Measurements from ENCODE around the gene ANKRD13A. TPM values are rescaled to one million over a fixed set of nuclear protein-coding genes. Genes with fewer than 3 reads are reported as not detected.
A peak's percentile ranks its signal among the peaks of the same experiment; 100 is the strongest.

ANKRD13A gene
- total and polyA plus RNA-seq, 2 of the 13 experiments (the other 11 are each of a cell fraction or from before 2014, with no cell fraction given), result 34.1 to 41.6 TPM

GRCh38 chr12:110039085-110039807, 40.0 kb downstream of the ANKRD13A start (continued):
- TF ChIP-seq SALL2 (CRISPR knock-in tag; IDR thresholded peaks at IDR 0.05), result no peak
- no peak for TF ChIP-seq ZNF761 (CRISPR knock-in tag; conservative IDR thresholded peaks at IDR 0.05)
- no peak for TF ChIP-seq ZNF737 (CRISPR knock-in tag; IDR thresholded peaks at IDR 0.05; ENCODE audit: borderline replicate concordance)
- peak; percentile 2 to 56; a peak in 1 of 4 replicates for TF ChIP-seq NR2F1 (CRISPR knock-in tag; IDR thresholded peaks at IDR 0.05)
- no peak for TF ChIP-seq SP140L (CRISPR knock-in tag; IDR thresholded peaks at IDR 0.05; ENCODE audit: borderline replicate concordance)
- TF ChIP-seq RBM22 (optimal IDR thresholded peaks at IDR 0.05; ENCODE audit: low read length), result peak; percentile 60
- no peak for TF ChIP-seq SUZ12 (IDR thresholded peaks at IDR 0.05; ENCODE audit: low read depth, low read length)
- no peak for TF ChIP-seq ZSCAN25 (CRISPR knock-in tag; IDR thresholded peaks at IDR 0.05)
- no peak for TF ChIP-seq ZNF678 (CRISPR knock-in tag; IDR thresholded peaks at IDR 0.05)
- peak; percentile 64 for TF ChIP-seq ETV5 (CRISPR knock-in tag; IDR thresholded peaks at IDR 0.05; ENCODE audit: borderline replicate concordance)
- no peak for TF ChIP-seq ZNF274 (CRISPR knock-in tag; IDR thresholded peaks at IDR 0.05)
- no peak for TF ChIP-seq ZNF597 (CRISPR knock-in tag; IDR thresholded peaks at IDR 0.05)
- TF ChIP-seq ARHGAP35 (CRISPR knock-in tag; IDR thresholded peaks at IDR 0.05; ENCODE audit: borderline replicate concordance), result no peak; the same call in 1 of the 2 replicates
- no peak for TF ChIP-seq CC2D1A (CRISPR knock-in tag; IDR thresholded peaks at IDR 0.05)
- TF ChIP-seq ZNF552 (CRISPR knock-in tag; IDR thresholded peaks at IDR 0.05; ENCODE audit: borderline replicate concordance), result no peak
- no peak for TF ChIP-seq CBFB (CRISPR knock-in tag; IDR thresholded peaks at IDR 0.05)
- no peak for TF ChIP-seq TFDP1 (CRISPR knock-in tag; IDR thresholded peaks at IDR 0.05; ENCODE audit: borderline replicate concordance)
- no peak for TF ChIP-seq ZNF891 (CRISPR knock-in tag; IDR thresholded peaks at IDR 0.05)
- peak; percentile 84 for TF ChIP-seq ATF3 (CRISPR knock-in tag; IDR thresholded peaks at IDR 0.05)
- TF ChIP-seq ZNF816 (CRISPR knock-in tag; IDR thresholded peaks at IDR 0.05; ENCODE audit: borderline replicate concordance), result no peak
- TF ChIP-seq ARNTL (CRISPR knock-in tag; IDR thresholded peaks at IDR 0.05), result no peak; the same call in 1 of the 2 replicates
- TF ChIP-seq ZNF431 (CRISPR knock-in tag; IDR thresholded peaks at IDR 0.05; ENCODE audit: borderline replicate concordance, low read depth), result no peak; the same call in 1 of the 2 replicates
- TF ChIP-seq STAT6 (CRISPR knock-in tag; IDR thresholded peaks at IDR 0.05; ENCODE audit: borderline replicate concordance), result 0 out of 2 replicates have a peak, but pooled peaks have one; percentile 43

Measured in HepG2 (cell line).